H1 (cell line): ENCODE data around the gene RAD23B. TPM values are rescaled to one million over a fixed set of nuclear protein-coding genes. Genes with fewer than 3 reads are reported as not detected.

Source experiments
- CTCF ChIA-PET: fragments of 300-600 bp; sonication (Branson Sonifier 250); formaldehyde crosslinking; loops from one replicate; lab custom pipeline; 2021; ENCODE audit not compliant: partially characterized antibody; lab: Charles Lee
- POLR2A ChIA-PET: fragments of 300-600 bp; sonication (Branson Sonifier 250); formaldehyde crosslinking; loops from one replicate; lab custom pipeline; 2021; ENCODE audit warnings: inconsistent platforms; ENCODE audit not compliant: partially characterized antibody; lab: Charles Lee
- DNase-seq, 2 experiments: peaks; one replicate each; pipeline versions ENCODE4 v3.0.0 to v3.0.0-alpha.2; 2010 to 2022; ENCODE audit warnings: low spot score in 2 of 2, low read depth in 1 of 2, mixed read lengths in 1 of 2
- FAIRE-seq: peaks from 2 replicates; lab custom pipeline; 2011; peaks lifted over from hg19 to GRCh38; lab: Jason Lieb, UNC
- H2AFZ ChIP-seq: 2 replicates; pipeline ENCODE4 v1.8.1; 2012; ENCODE audit warnings: low read length, inconsistent platforms
- H2AK5ac ChIP-seq: 2 replicates; pipeline ENCODE4 v1.6.1; 2013; ENCODE audit warnings: low read depth, low read length
- H2BK120ac ChIP-seq: replicated peaks from 2 replicates; pipeline ENCODE3; 2013; ENCODE audit warnings: low read depth, low read length, inconsistent platforms
- H2BK12ac ChIP-seq: 2 replicates; pipeline ENCODE4 v1.6.1; 2013; ENCODE audit warnings: low read depth, low read length
- H2BK15ac ChIP-seq: 2 replicates; pipeline ENCODE4 v1.6.1; 2013; ENCODE audit warnings: low read length
- H2BK20ac ChIP-seq: 2 replicates; pipeline ENCODE4 v1.6.1; 2013; ENCODE audit warnings: low read length
- H2BK5ac ChIP-seq: 2 replicates; pipeline ENCODE4 v1.6.1; 2013; ENCODE audit warnings: low read depth, low read length
- H3K14ac ChIP-seq: 2 replicates; pipeline ENCODE4 v1.6.1; 2013; ENCODE audit warnings: inconsistent platforms; ENCODE audit not compliant: insufficient read length
- H3K18ac ChIP-seq: 2 replicates; pipeline ENCODE4 v1.6.1; 2013; ENCODE audit warnings: low read length; ENCODE audit errors: extremely low read depth
- H3K23ac ChIP-seq: 2 replicates; pipeline ENCODE4 v1.6.1; 2013; ENCODE audit warnings: inconsistent platforms; ENCODE audit not compliant: insufficient read length
- H3K23me2 ChIP-seq: 2 replicates; pipeline ENCODE4 v1.6.1; 2013; ENCODE audit warnings: low read depth, low read length
- H3K27ac ChIP-seq: 2 replicates; pipeline ENCODE4 v1.6.1; 2011; ENCODE audit warnings: low read depth, low read length, inconsistent platforms
- H3K27me3 ChIP-seq, 4 experiments: replicated peaks in 1 of 4; 1 replicate in 1 of 4; 2 replicates in 3 of 4; pipeline versions ENCODE4 v1.6.1 to v1.8.1; 2011 to 2013; ENCODE audit warnings: low read length in 3 of 4, mild to moderate bottlenecking in 3 of 4, inconsistent platforms in 2 of 4, mixed read lengths in 2 of 4, moderate library complexity in 1 of 4; ENCODE audit not compliant: control insufficient read depth in 3 of 4, insufficient read depth in 3 of 4; ENCODE audit errors: extremely low read depth in 1 of 4
- H3K36me3 ChIP-seq, 4 experiments: 2 replicates each; pipeline versions ENCODE4 v1.6.1 to v1.8.1; 2011 to 2013; ENCODE audit warnings: mild to moderate bottlenecking in 4 of 4, low read length in 3 of 4, moderate library complexity in 2 of 4, control low read depth in 1 of 4, inconsistent platforms in 1 of 4; ENCODE audit not compliant: insufficient read depth in 4 of 4, control insufficient read depth in 2 of 4
- H3K4ac ChIP-seq: replicated peaks from 2 replicates; pipeline ENCODE3; 2013; ENCODE audit warnings: low read length, low read depth, mixed read lengths, inconsistent platforms; ENCODE audit not compliant: insufficient read length
- H3K4me1 ChIP-seq, 4 experiments: replicated peaks in 1 of 4; 1 replicate in 1 of 4; 2 replicates in 3 of 4; pipeline versions ENCODE4 v1.6.1 to v1.8.1; 2011 to 2013; ENCODE audit warnings: low read length in 3 of 4, inconsistent platforms in 2 of 4, mixed read lengths in 1 of 4; ENCODE audit not compliant: insufficient read depth in 4 of 4, control insufficient read depth in 3 of 4
- H3K4me2 ChIP-seq, 2 experiments: 2 replicates each; pipeline versions ENCODE4 v1.6.1 to v1.8.1; 2011 to 2013; ENCODE audit warnings: low read depth in 2 of 2, low read length in 2 of 2, control low read depth in 1 of 2, inconsistent platforms in 1 of 2, mild to moderate bottlenecking in 1 of 2; ENCODE audit not compliant: insufficient read depth in 1 of 2
- H3K4me3 ChIP-seq, 4 experiments: fragments of 200-600, 300-600 bp in 1 of 4; sonication (generic), shearing (Covaris generic), sonication (Bioruptor Twin) in 1 of 4; 2 replicates each; pipeline versions ENCODE4 v1.5.1 to v1.8.1; 2011 to 2016; ENCODE audit warnings: low read length in 4 of 4, low read depth in 3 of 4, control low read depth in 2 of 4, inconsistent platforms in 2 of 4, mild to moderate bottlenecking in 2 of 4, mixed read lengths in 1 of 4, moderate library complexity in 1 of 4; ENCODE audit not compliant: insufficient read depth in 2 of 4; ENCODE audit errors: extremely low read depth in 1 of 4
- H3K56ac ChIP-seq: replicated peaks from 2 replicates; pipeline ENCODE3; 2013; ENCODE audit warnings: low read depth, mild to moderate bottlenecking, mixed read lengths, low read length, inconsistent platforms; ENCODE audit not compliant: insufficient read length
- H3K79me1 ChIP-seq: 2 replicates; pipeline ENCODE4 v1.6.1; 2013; ENCODE audit warnings: low read depth, low read length, control low read depth
- H3K79me2 ChIP-seq, 2 experiments: 2 replicates each; pipeline versions ENCODE4 v1.6.1 to v1.8.1; 2012 to 2013; ENCODE audit warnings: low read length in 2 of 2, mild to moderate bottlenecking in 2 of 2, inconsistent platforms in 1 of 2; ENCODE audit not compliant: insufficient read depth in 2 of 2, control insufficient read depth in 1 of 2
- H3K9ac ChIP-seq, 4 experiments: replicated peaks in 1 of 4; 1 replicate in 1 of 4; 2 replicates in 3 of 4; pipeline versions ENCODE4 v1.6.1 to v1.8.1; 2011 to 2013; ENCODE audit warnings: low read depth in 3 of 4, low read length in 3 of 4, control low read depth in 2 of 4, mild to moderate bottlenecking in 2 of 4, moderate library complexity in 2 of 4, inconsistent platforms in 1 of 4; ENCODE audit errors: extremely low read depth in 1 of 4
- H3K9me3 ChIP-seq, 2 experiments: 2 replicates each; pipeline versions ENCODE4 v1.6.1 to v1.8.1; 2012 to 2013; ENCODE audit warnings: mild to moderate bottlenecking in 2 of 2, moderate library complexity in 2 of 2, control low read depth in 1 of 2, inconsistent platforms in 1 of 2, low read depth in 1 of 2, low read length in 1 of 2, mixed read lengths in 1 of 2; ENCODE audit not compliant: insufficient read depth in 2 of 2
- H4K20me1 ChIP-seq, 2 experiments: replicated peaks in 1 of 2; 2 replicates each; pipeline versions ENCODE3 to v1.8.1; 2011 to 2013; ENCODE audit warnings: inconsistent platforms in 2 of 2, low read length in 2 of 2, mild to moderate bottlenecking in 1 of 2; ENCODE audit not compliant: insufficient read depth in 2 of 2, control insufficient read depth in 1 of 2
- H4K5ac ChIP-seq: 2 replicates; pipeline ENCODE4 v1.6.1; 2013; ENCODE audit warnings: low read length, low read depth, mixed read lengths, inconsistent platforms; ENCODE audit not compliant: insufficient read length
- H4K8ac ChIP-seq: 2 replicates; pipeline ENCODE4 v1.8.0; 2013; ENCODE audit warnings: mild to moderate bottlenecking, moderate library complexity, low read length, inconsistent platforms; ENCODE audit not compliant: insufficient read depth; ENCODE audit errors: extremely low read depth
- H4K91ac ChIP-seq: replicated peaks from 2 replicates; pipeline ENCODE3; 2013; ENCODE audit warnings: low read length, mixed read lengths, inconsistent platforms; ENCODE audit not compliant: insufficient read length
- RBBP5 ChIP-seq: IDR thresholded peaks from 2 replicates; pipeline ENCODE4 v1.7.1; 2012; ENCODE audit warnings: low read depth, mild to moderate bottlenecking, inconsistent platforms, low read length, moderate library complexity, borderline replicate concordance
- WGBS, 2 experiments: shearing (Covaris generic) in 1 of 2; methylation state at CpG; one replicate each; pipeline versions ENCODE4 v1.1.6 to v1.1.7; 2013 to 2015; ENCODE audit warnings: low lambda C conversion rate in 2 of 2, mixed read lengths in 2 of 2, inconsistent platforms in 1 of 2, low coverage in 1 of 2, missing lambda C conversion rate in 1 of 2; ENCODE audit not compliant: insufficient replicate concordance in 2 of 2, insufficient coverage in 1 of 2, insufficient read length in 1 of 2; ENCODE audit errors: extremely low coverage in 1 of 2, missing lambda C conversion rate in 1 of 2; 5-methylcytosine and 5-hydroxymethylcytosine counted together
- polyA plus RNA-seq, 7 experiments: library from polyadenylated mRNA; depleted of rRNA in 3 of 7; stranded (reverse) in 5 of 7; unstranded in 2 of 7; fragments of >200 nt in 5 of 7; fragments of 200-250 nt in 2 of 7; gene quantifications; 1 replicate in 5 of 7; 2 replicates in 1 of 7; 4 replicates in 1 of 7; pipeline versions ENCODE4 v1.2.1 to v1.2.3, GENCODE V29; 2011 to 2013; ENCODE audit warnings: missing spikeins in 2 of 7, mixed read lengths in 2 of 7
- total RNA-seq: library from RNA; stranded (reverse); fragmentation: NEBNext Ultra II Directional; extraction: Animal tissue kit (Norgen Biotek cat#: 25700); gene quantifications from 2 replicates; pipeline ENCODE4 v1.2.1, GENCODE V29; 2021

RAD23B gene
- total and polyA plus RNA-seq, 2 of the 8 experiments (the other 6 are each of a cell fraction or from before 2014, with no cell fraction given), result 97.1 to 165 TPM

DNA sequence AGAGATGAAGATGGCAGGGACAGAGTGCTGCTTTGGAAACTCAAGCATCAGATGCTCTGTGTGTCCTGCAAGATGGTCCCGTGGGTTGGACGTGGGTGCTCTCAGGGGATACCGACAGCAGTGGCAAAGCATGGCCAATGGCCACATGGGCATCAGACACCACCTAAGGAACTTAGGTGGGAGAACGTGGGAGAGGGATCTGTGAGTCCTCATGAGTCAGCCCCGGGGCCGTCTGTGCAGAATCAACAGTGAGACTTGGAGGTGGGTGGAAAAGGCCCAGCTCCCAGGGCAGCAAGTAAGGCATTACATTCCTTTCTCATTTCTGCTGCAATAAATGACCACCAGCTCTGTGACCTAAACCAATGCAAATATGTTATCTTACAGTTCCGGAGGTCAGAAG lies 77.0 kb downstream of the RAD23B start:
- Histone ChIP-seq H3K23ac (no peak overlapping the region), H3K23me2 (no peaks in the 10 kb centered on the region), H4K20me1 (no peaks in the 10 kb centered on the region), H3K36me3 (no peaks in the 10 kb centered on the region), H4K5ac (no peak overlapping the region), H3K4me3 (no peak overlapping the region), H2BK12ac (no peak overlapping the region), H2AK5ac (no peak overlapping the region), H3K9ac (no peak overlapping the region), H2AFZ (no peak overlapping the region), H2BK20ac (no peak overlapping the region), H3K9me3 (no peaks in the 10 kb centered on the region), H4K91ac (no peak overlapping the region), H3K27me3 (no peaks in the 10 kb centered on the region), H3K18ac (no peak overlapping the region), H2BK5ac (no peak overlapping the region), H3K27ac (no peak overlapping the region), H3K79me1 (no peaks in the 10 kb centered on the region), H3K14ac (no peak overlapping the region), H3K4me1 (no peaks in the 10 kb centered on the region; a peak in 1 of 7 replicates), H2BK15ac (no peak overlapping the region), H4K8ac (no peak overlapping the region), H2BK120ac (no peak overlapping the region), H3K4me2 (no peak overlapping the region), H3K56ac (no peak overlapping the region), H3K4ac (no peak overlapping the region), H3K79me2 (no peaks in the 10 kb centered on the region)
- no peak for DNase-seq
- CTCF ChIA-PET, result interaction anchor here (0.6 to 2.7 kb wide), 3 partner anchors 9 to 14 kb away, joined by 3 to 8 read pairs (median 5); no protein-coding TSS in a partner anchor
- POLR2A ChIA-PET, result no interaction called here
- WGBS, 2 experiments, result 87% methylated on average over 7 of the region's 7 CpGs; no CpG with 5 or more reads in 1 of the 2 experiments
- FAIRE-seq, result no peak
- TF ChIP-seq RBBP5, result no peak
